HG03432 (cell line): Measurements from ENCODE around the gene CLEC4M.
"Not testable (repeated sequence)": the region's sequence is repeated elsewhere in the genome, so short reads cannot be mapped to it uniquely, and the experiment has no call there.

ENCODE experiments used
- ATAC-seq: cut with Tn5 transposase; IDR thresholded peaks from one replicate; pipeline ENCODE4 v1.9.1; 2021; ENCODE audit warnings: mild to moderate bottlenecking, moderate library complexity; ENCODE audit not compliant: unreplicated experiment

The CLEC4M gene

DNA sequence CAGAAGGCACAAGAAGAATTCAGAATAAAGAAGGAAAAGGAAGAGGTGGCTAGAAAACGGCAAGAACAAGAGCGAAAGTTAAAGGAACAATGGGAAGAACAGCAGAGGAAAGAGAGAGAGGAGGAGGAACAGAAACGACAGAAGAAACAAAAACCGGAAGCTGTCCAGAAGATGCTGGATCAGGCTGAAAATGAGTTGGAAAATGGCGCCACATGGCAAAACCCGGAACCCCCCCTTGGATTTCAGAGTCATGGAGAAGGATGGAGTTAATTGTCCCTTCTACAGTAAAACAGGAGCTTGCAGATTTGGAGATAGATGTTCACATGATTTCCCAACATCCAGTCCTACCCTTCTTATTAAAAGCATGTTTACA lies 22.4 kb upstream of the CLEC4M start:
- ATAC-seq, result no peak

DNA sequence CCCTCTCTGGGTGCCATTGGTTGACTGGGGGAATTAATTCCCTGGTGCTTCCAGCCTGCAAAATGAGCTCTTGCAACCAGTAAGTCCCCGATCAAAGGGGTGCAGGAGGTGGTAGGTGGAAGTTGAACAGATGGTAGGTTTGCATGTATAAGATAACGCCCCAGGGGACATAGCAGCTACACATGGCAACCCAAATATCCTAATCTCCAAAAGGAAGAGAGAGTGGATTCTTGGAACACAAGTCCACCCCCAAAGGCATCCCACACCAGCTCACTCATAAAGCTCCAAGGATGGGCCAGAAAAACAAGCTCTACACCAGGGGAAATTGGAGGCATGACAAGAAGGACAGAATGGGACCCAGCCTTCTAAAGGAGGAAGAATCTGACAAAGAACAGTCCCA lies 20.5 kb upstream of the CLEC4M start:
- ATAC-seq, result no peak

GRCh38 chr19:7742991-7743390 lies 20.1 kb upstream of the CLEC4M start:
- ATAC-seq, result no peak

GRCh38 chr19:7743425-7743841 lies 19.6 kb upstream of the CLEC4M start:
- peak; percentile 61 for ATAC-seq

GRCh38 chr19:7744199-7744786 lies 18.8 kb upstream of the CLEC4M start:
- ATAC-seq, result no peak

DNA sequence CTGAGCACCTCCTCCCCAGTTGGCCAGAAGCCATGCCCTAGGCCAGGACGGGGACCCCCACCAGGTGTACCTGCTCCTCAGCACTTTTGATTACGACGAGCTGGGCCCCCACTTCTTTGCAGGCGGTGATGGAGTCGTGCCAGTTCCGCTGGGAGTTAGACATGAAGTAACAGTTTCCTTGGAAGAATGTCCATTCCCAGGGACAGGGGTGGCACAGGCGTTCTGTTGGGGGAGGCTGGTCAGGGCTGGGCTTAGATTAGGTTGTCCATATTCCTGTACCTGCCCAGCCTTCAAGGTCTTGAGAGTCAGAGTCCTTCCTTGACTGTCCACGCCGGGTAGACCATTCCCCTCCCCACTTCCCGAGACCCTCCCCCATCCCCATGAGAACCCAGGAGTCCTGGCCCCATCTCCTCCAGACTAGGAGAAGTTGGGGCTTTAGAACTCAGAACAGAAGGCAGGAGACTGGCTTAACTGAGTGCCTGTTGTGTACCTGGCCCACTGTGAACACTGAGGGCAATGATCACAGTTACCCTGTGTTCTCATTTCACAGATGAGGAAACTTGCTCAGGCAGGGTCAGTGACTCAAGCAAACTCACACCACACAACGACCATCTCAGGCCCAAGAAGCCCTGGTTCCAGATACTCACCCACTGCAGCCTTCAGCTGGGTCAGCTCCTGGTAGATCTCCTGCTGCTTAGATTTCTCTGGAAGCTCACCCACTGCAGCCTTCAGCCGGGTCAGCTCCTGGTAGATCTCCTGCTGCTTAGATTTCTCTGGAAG lies 18.0 kb upstream of the CLEC4M start:
- ATAC-seq, result no peak

DNA sequence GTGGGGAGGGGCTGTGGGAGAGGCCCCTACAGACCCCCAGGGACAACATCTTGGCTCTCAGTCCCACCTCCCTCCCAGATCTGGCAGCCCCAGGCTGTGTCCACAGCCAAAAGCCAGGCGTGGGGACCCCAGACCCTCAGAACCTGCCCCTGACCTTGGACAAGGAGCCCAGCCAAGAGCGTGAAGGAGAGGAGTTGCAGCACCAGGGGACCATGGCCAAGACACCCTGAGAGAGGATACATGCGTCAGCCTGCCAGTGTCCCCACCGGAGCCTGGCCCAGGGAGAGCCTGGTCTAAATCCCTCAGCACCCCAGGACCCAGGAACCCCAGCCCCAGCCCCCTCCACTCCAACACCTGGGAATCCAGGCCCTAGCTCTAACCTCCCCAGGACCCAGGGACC lies 16.7 kb upstream of the CLEC4M start:
- not testable (repeated sequence) for ATAC-seq

GRCh38 chr19:7746903-7747884 lies 15.8 kb upstream of the CLEC4M start, which contains the start of gene CD209:
TSS of gene CD209 (minus strand) at chr19:7747534. CDS start at chr19:7747511, 23 bp downstream.
- ATAC-seq, result no peak

DNA sequence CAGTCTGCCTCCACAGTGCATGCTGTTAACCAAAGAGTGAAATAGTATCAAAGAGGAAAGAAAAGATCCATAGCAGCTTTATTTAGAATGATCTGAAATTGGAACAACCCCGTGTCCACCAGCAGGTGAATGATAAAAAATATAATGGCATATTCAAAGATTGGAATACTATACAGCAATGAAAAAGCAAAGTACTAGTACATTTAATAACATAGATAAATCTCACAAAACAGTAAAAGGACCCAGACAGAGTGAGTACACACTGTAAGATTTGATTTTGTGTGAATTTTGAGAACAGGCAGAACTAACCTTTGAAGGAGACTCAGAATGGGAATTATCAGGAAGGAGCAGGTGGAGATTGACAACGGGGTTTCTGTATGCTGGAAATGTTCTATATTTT lies 14.9 kb upstream of the CLEC4M start:
- no peak for ATAC-seq

GRCh38 chr19:7748756-7749155 lies 14.3 kb upstream of the CLEC4M start:
- no peak for ATAC-seq

DNA sequence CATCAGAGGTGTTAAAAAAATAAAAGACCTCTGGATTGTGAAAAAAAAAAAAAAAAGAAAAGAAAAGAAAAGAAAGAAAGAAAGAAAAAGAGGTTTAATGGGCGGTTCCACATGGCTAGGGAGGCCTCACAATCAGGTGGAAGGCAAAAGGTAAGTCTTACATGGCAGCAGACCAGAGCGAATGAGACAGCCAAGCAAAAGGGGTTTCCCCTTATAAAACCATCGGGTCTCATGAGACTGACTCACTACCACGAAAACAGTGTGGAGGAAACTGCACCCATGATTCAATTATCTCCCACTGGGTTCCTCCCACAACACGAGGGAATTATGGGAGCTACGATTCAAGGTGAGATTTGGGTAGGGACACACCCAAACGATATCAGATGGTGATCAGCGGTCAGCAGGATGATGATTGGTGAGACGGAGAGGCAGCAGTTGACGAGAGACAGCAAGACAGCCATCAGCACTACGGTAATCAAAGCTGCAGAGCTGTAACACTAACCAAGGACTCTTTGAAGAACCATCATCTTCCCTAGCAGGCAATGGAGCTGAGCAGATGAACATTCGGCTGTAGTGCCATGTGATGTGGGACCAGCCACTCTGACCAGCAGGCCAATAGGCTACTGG lies 11.8 kb upstream of the CLEC4M start:
- no peak for ATAC-seq

- no peak for ATAC-seq
Observed at GRCh38 chr19:7756258-7756657, 6.8 kb upstream of the CLEC4M start.

GRCh38 chr19:7757358-7757757 lies 5.7 kb upstream of the CLEC4M start:
- no peak for ATAC-seq

GRCh38 chr19:7759156-7759555 lies 3.9 kb upstream of the CLEC4M start:
- no peak for ATAC-seq

DNA sequence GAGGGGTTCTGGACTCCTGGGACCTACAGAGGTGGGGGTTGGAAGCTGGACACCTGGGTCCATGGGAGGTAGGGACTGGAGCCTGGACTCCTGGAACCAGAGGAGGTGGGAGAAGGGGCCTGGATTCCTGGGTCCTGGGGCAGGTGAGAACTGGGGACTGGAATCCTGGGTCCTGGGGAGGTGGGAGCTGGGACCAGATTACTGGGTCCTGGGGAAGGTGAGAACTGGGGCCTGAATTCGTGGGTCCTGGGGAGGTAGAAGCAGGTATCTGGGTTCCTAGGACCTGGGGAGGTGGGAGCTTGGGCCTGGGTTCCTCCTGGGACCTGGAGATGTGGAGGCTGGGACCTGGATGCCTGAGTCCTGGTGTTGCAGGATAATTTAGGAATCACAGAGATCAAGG lies 653 bp downstream of the CLEC4M start:
- no peak for ATAC-seq

GRCh38 chr19:7764157-7764556 lies 1.1 kb downstream of the CLEC4M start:
- not testable (repeated sequence) for ATAC-seq

DNA sequence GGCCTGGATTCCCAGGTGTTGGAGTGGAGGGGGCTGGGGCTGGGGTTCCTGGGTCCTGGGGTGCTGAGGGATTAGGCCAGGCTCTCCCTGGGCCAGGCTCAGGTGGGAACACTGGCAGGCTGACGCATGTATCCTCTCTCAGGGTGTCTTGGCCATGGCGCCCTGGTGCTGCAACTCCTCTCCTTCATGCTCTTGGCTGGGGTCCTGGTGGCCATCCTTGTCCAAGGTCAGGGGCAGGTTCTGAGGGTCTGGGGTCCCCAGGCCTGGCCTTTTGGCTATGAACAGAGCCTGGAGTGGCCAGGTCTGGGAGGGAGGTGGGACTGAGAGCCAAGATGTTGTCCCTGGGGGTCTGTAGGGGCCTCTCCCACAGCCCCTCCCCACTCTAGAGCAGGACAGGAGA lies 2.0 kb downstream of the CLEC4M start:
- not testable (repeated sequence) for ATAC-seq

DNA sequence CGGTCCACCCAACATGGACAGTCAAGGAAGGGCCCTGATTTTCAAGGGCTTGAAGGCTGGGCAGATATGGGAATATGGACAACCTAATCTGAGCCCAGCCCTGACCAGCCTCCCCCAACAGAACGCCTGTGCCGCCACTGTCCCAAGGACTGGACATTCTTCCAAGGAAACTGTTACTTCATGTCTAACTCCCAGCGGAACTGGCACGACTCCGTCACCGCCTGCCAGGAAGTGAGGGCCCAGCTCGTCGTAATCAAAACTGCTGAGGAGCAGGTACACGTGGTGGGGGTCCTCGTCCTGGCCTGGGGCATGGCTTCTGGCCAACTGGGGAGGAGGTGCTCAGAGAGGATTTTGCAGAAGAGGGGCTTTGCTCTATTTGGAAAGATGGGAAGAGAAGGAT lies 3.5 kb downstream of the CLEC4M start:
- ATAC-seq, result no peak

DNA sequence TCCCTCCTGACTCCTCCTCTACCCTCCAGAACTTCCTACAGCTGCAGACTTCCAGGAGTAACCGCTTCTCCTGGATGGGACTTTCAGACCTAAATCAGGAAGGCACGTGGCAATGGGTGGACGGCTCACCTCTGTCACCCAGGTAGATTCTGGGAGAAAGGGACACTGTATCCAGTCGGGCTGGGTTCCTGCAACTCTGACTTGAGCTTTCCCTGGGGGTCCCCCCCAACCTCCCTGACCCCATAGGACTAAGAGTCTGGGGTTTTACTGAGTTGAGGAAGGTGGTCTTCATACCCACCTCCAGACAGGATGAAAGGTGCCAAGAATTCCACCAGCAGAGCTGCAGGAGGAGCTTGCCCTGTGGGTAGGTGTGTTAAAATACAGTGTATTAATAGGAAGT lies 4.4 kb downstream of the CLEC4M start:
- ATAC-seq, result no peak

DNA sequence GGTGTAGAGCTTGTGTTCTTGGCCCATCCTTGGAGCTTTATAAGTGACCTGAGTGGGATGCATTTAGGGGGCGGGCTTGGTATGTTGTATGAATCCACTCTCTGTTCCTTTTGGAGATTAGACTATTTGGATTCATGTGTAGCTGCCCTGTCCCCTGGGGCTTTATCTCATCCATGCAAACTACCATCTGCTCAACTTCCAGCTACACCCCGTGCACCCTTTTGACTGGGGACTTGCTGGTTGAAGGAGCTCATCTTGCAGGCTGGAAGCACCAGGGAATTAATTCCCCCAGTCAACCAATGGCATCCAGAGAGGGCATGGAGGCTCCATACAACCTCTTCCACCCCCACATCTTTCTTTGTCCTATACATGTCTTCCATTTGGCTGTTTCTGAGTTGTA lies 6.1 kb downstream of the CLEC4M start:
- no peak for ATAC-seq

DNA sequence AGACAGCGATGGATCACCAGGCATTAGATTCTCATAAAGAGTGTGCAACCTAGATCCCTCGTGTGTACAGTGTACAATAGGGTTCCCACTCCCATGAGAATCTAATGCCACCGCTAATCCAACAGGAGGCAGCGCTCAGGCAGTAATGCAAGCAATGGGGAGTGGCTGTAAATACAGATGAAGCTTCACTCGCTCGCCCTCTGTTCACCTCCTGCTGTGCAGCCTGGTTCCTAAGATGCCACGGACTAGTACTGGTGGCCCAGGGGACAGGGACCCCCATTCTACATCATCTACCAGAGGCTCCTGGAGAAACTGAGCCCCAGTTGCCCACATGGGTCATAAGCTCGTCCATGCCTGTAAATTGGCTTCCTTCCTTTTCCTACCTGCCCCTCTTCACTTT lies 8.0 kb downstream of the CLEC4M start:
- ATAC-seq, result no peak
